Adrenal gland (tissue), 12 donors: ENCODE data around the gene PAQR4. TPM values are rescaled to one million over a fixed set of nuclear protein-coding genes. Genes with fewer than 3 reads are reported as not detected.

Experiments
- DNase-seq, 7 donors: peaks; one replicate each; pipeline ENCODE4 v3.0.0-alpha.2; 2019 to 2020
- H3K27ac ChIP-seq, 5 donors: fragments of 200-600 bp; sonication (generic) in 4 of 5; 1 replicate in 3 of 5; 2 replicates in 2 of 5; pipeline versions ENCODE4 v1.5.1 to v1.8.0; 2016 to 2020; ENCODE audit warnings: mild to moderate bottlenecking in 1 of 5
- H3K27me3 ChIP-seq: fragments of 200-600 bp; 2 replicates; pipeline ENCODE4 v1.8.0; 2021
- H3K36me3 ChIP-seq, 2 donors: fragments of 200-600 bp; replicated peaks in 1 of 2; 1 replicate in 1 of 2; 2 replicates in 1 of 2; pipeline versions ENCODE4 v1.5.1 to v1.8.0; 2018 to 2022
- H3K4me1 ChIP-seq, 2 donors: fragments of 200-600 bp; replicated peaks in 1 of 2; 1 replicate in 1 of 2; 2 replicates in 1 of 2; pipeline versions ENCODE4 v1.5.1 to v1.8.0; 2018 to 2021
- H3K4me3 ChIP-seq, 4 donors: fragments of 200-600 bp; sonication (generic) in 3 of 4; one replicate each; pipeline ENCODE4 v1.5.1; 2016 to 2018
- H3K9me3 ChIP-seq, 3 donors: fragments of 200-600 bp; sonication (generic) in 1 of 3; replicated peaks in 1 of 3; 1 replicate in 2 of 3; 2 replicates in 1 of 3; pipeline versions ENCODE4 v1.5.1 to v1.8.0; 2016 to 2021
- CTCF ChIP-seq, 6 experiments: fragments of 450-650 bp in 4 of 6; fragments of 200-600 bp in 2 of 6; sonication (generic) in 1 of 6; IDR thresholded peaks; 1 replicate in 5 of 6; 2 replicates in 1 of 6; pipeline versions ENCODE4 v1.5.1 to v1.8.0; 2016 to 2021; ENCODE audit warnings: antibody characterized with exemption in 6 of 6, mild to moderate bottlenecking in 2 of 6, moderate library complexity in 1 of 6
- POLR2A ChIP-seq, 2 donors: fragments of 450-650 bp; IDR thresholded peaks; one replicate each; pipeline ENCODE4 v1.6.1; 2017; ENCODE audit warnings: antibody characterized with exemption in 2 of 2, mild to moderate bottlenecking in 2 of 2, moderate library complexity in 1 of 2
- WGBS, 4 donors: extraction: QIAGEN DNeasy Blood & Tissue Kit in 2 of 4; methylation state at CpG; one replicate each; pipeline versions ENCODE4 v1.1.5 to v1.1.7; 2013 to 2017; 5-methylcytosine and 5-hydroxymethylcytosine counted together
- intact Hi-C, 2 donors: fragments of 100-400 bp; cut with DNase I; formaldehyde crosslinking; loops; one replicate each; pipeline versions ENCODE4 v1.14.1 to v1.15.0; 2022 to 2023
- polyA plus RNA-seq, 3 donors: library from polyadenylated mRNA; stranded (reverse); fragments of 200-250 nt in 2 of 3; fragments of 350-450 nt in 1 of 3; fragmentation: Illumina TruSeq in 1 of 3; extraction: RNeasy Lipid Tissue Mini Kit (QIAGEN cat#74804) in 1 of 3; gene quantifications; one replicate each; pipeline ENCODE4 v1.2.3, GENCODE V29; 2013 to 2014
- total RNA-seq, 9 donors: library from RNA; depleted of rRNA in 4 of 9; stranded (reverse); fragments of >200 nt in 4 of 9; fragments of 120-200 nt in 1 of 9; fragmentation: NEBNext Ultra II Directional in 1 of 9; extraction: Animal tissue kit (Norgen Biotek cat#: 25700) in 1 of 9; gene quantifications; one replicate each; pipeline versions ENCODE4 v1.1.0 to v1.2.4, GENCODE V29; 2013 to 2023
- donor health status: healthy with polysubstance abuse.
- donor health status: Bipolar disorder and iron deficiency.
- donor health status: DM: yes; HTN: yes; CAD: no.
- donor health status: DM: no; HTN: no; CAD: no.
- donor health status: DM: no; HTN: no; CAD: no.
- donor health status: DM: yes; HTN: yes; CAD: no.

Gene PAQR4
- total and polyA plus RNA-seq, 12 donors = 4.1 to 17.0 (median 12.1) TPM

- Histone ChIP-seq H3K36me3 (no peaks in the 10 kb centered on the region), H3K27me3 (peaks cover 12% of the 10 kb centered on the region), H3K4me3 (no peak overlapping the region), H3K4me1 (no peaks in the 10 kb centered on the region), H3K27ac (no peak overlapping the region), H3K9me3 (no peaks in the 10 kb centered on the region)
- no peak for DNase-seq
- 16 to 40% (median 26%) methylated on average over 1 to 19 of the region's 19 CpGs for WGBS, 4 donors
- intact Hi-C loops = no loop called here
- no peak for TF ChIP-seq POLR2A (IDR thresholded peaks at IDR 0.05)
- TF ChIP-seq CTCF (IDR thresholded peaks at IDR 0.05) = no peak
Measured at GRCh38 chr16:3012246-3012645, 43.1 kb downstream of the PAQR4 start.

- TF ChIP-seq POLR2A (IDR thresholded peaks at IDR 0.05) = no peak
- TF ChIP-seq CTCF (IDR thresholded peaks at IDR 0.05) = no peak
- no peaks in the 10 kb centered on the region for H3K9me3 ChIP-seq
- no peak for DNase-seq
- H3K36me3 ChIP-seq = no peaks in the 10 kb centered on the region
- H3K27ac ChIP-seq = no peak within 1 kb of the TSS
- peaks cover 13% of the 10 kb centered on the region for H3K27me3 ChIP-seq
- no peak within 1 kb of the TSS for H3K4me3 ChIP-seq
- 18 to 52% (median 46%) methylated on average over 5 to 27 of the region's 27 CpGs for WGBS, 4 donors
- H3K4me1 ChIP-seq = peaks cover 0 to 1% of the 10 kb centered on the region in 2 donors
- intact Hi-C loops = no loop called here
Measured at GRCh38 chr16:3012828-3013420, 43.8 kb downstream of the PAQR4 start, which contains the start of gene CLDN9. TSS of gene CLDN9 (plus strand) at chr16:3012923. CDS start at chr16:3013363, 440 bp downstream.

DNA sequence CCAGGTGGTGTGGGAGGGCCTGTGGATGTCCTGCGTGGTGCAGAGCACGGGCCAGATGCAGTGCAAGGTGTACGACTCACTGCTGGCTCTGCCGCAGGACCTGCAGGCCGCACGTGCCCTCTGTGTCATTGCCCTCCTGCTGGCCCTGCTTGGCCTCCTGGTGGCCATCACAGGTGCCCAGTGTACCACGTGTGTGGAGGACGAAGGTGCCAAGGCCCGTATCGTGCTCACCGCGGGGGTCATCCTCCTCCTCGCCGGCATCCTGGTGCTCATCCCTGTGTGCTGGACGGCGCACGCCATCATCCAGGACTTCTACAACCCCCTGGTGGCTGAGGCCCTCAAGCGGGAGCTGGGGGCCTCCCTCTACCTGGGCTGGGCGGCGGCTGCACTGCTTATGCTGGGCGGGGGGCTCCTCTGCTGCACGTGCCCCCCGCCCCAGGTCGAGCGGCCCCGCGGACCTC is 44.4 kb downstream of the PAQR4 start:
- TF ChIP-seq CTCF (IDR thresholded peaks at IDR 0.05) = no peak
- TF ChIP-seq POLR2A (IDR thresholded peaks at IDR 0.05) = no peak
- intact Hi-C loops = no loop called here
- Histone ChIP-seq H3K27ac (no peak overlapping the region), H3K4me3 (no peak overlapping the region), H3K9me3 (no peaks in the 10 kb centered on the region), H3K4me1 (peaks cover 0 to 4% of the 10 kb centered on the region in 2 donors), H3K36me3 (no peaks in the 10 kb centered on the region), H3K27me3 (peaks cover 15% of the 10 kb centered on the region)
- DNase-seq = no peak
- WGBS, 4 donors = 40 to 61% (median 55%) methylated on average over 11 to 27 of the region's 27 CpGs

- 49 to 72% (median 56%) methylated on average over 5 to 12 of the region's 12 CpGs for WGBS, 4 donors
- H3K36me3 ChIP-seq = no peaks in the 10 kb centered on the region
- intact Hi-C loops = no loop called here
- TF ChIP-seq CTCF (IDR thresholded peaks at IDR 0.05) (no peak), POLR2A (IDR thresholded peaks at IDR 0.05) (no peak)
- peaks cover 16% of the 10 kb centered on the region for H3K27me3 ChIP-seq
- DNase-seq = no peak
- no peaks in the 10 kb centered on the region for H3K9me3 ChIP-seq
- peaks cover 0 to 4% of the 10 kb centered on the region in 2 donors for H3K4me1 ChIP-seq
- no peak overlapping the region for H3K4me3 ChIP-seq
- H3K27ac ChIP-seq = no peak overlapping the region
Measured at GRCh38 chr16:3013998-3014690, 45.0 kb downstream of the PAQR4 start.
